Body of pancreas (tissue), 4 donors: ENCODE measurements around the gene ERCC8.

Experiments
- POLR2A ChIP-seq, 3 donors: fragments of 450-650 bp; IDR thresholded peaks; one replicate each; pipeline ENCODE4 v1.6.1; 2016; ENCODE audit warnings: antibody characterized with exemption in 3 of 3, mild to moderate bottlenecking in 2 of 3
- TF ChIP-seq, protein P1 (sequence below), 7 experiments: fragments of 450-650 bp in 4 of 7; fragments of 200-600 bp in 3 of 7; sonication (generic) in 3 of 7; IDR thresholded peaks; one replicate each; pipeline ENCODE4 v1.5.1; 2016 to 2019; ENCODE audit warnings: antibody characterized with exemption in 7 of 7

DNA sequence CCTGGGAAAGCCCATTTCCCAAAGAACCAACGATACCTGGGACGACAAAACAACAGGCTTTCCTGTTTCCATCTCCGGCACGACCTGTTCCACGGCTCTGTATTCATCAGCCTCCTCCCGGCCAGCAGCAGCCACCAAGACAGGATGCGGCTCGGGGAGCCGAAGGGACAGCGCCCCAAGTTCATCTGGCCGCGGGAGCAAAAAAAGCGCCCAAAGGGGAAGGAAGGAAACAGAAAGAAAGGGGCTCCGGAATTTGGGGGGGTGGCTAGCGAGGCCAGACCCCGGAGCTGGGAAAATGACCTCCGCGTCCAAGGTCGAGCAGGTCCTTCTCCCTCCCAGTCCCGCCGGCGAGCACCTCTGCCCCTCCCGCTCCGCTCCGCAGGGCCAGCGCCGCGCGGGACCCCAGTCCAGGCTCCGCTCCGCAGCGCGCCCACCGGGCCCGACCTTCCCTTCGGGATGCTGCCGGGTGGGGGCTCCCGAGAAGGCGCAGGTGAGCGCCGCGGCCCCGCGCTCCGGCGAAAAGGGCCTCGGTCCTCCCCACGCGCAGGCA is 101.4 kb downstream of the ERCC8 start:
- TF ChIP-seq, protein P1, sequence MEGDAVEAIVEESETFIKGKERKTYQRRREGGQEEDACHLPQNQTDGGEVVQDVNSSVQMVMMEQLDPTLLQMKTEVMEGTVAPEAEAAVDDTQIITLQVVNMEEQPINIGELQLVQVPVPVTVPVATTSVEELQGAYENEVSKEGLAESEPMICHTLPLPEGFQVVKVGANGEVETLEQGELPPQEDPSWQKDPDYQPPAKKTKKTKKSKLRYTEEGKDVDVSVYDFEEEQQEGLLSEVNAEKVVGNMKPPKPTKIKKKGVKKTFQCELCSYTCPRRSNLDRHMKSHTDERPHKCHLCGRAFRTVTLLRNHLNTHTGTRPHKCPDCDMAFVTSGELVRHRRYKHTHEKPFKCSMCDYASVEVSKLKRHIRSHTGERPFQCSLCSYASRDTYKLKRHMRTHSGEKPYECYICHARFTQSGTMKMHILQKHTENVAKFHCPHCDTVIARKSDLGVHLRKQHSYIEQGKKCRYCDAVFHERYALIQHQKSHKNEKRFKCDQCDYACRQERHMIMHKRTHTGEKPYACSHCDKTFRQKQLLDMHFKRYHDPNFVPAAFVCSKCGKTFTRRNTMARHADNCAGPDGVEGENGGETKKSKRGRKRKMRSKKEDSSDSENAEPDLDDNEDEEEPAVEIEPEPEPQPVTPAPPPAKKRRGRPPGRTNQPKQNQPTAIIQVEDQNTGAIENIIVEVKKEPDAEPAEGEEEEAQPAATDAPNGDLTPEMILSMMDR (IDR thresholded peaks at IDR 0.05): peak in 1 of 7 experiments; percentile 1
- no peak for TF ChIP-seq POLR2A (IDR thresholded peaks at IDR 0.05)
